HepG2 (cell line): ENCODE data around the gene ZNF500. TPM values are rescaled to one million over a fixed set of nuclear protein-coding genes. Genes with fewer than 3 reads are reported as not detected.

Experiments
- BRF2 ChIP-seq: sonication (generic); formaldehyde crosslinking; IDR thresholded peaks from 2 replicates; pipeline ENCODE4 v1.8.1; 2022; ENCODE audit warnings: mild to moderate bottlenecking, missing genetic modification reagents
- CCDC6 ChIP-seq: sonication (generic); formaldehyde crosslinking; IDR thresholded peaks from 2 replicates; pipeline ENCODE4 v1.8.1; 2022; ENCODE audit warnings: mild to moderate bottlenecking, missing genetic modification reagents, moderate library complexity
- ELK4 ChIP-seq: sonication (generic); formaldehyde crosslinking; IDR thresholded peaks from 2 replicates; pipeline ENCODE4 v1.9.0; 2021; ENCODE audit warnings: missing genetic modification reagents, borderline replicate concordance
- HINFP ChIP-seq: sonication (generic); formaldehyde crosslinking; IDR thresholded peaks from 2 replicates; pipeline ENCODE4 v1.4.0; 2020; ENCODE audit warnings: low read depth, mild to moderate bottlenecking, missing genetic modification reagents
- HIVEP1 ChIP-seq: sonication (generic); formaldehyde crosslinking; IDR thresholded peaks from 2 replicates; pipeline ENCODE4 v1.4.0; 2020; ENCODE audit warnings: mild to moderate bottlenecking, missing genetic modification reagents
- HMG20A ChIP-seq: IDR thresholded peaks from 2 replicates; pipeline ENCODE4 v1.6.1; 2016; ENCODE audit warnings: borderline replicate concordance
- KDM2A ChIP-seq: sonication (generic); formaldehyde crosslinking; IDR thresholded peaks from 2 replicates; pipeline ENCODE4 v1.4.0; 2020; ENCODE audit warnings: low read depth, missing genetic modification reagents, borderline replicate concordance
- KDM4B ChIP-seq: sonication (generic); formaldehyde crosslinking; IDR thresholded peaks from 2 replicates; pipeline ENCODE4 v1.4.0; 2020; ENCODE audit warnings: missing genetic modification reagents
- NFYC ChIP-seq: IDR thresholded peaks from 2 replicates; pipeline ENCODE4 v1.6.1; 2016; ENCODE audit warnings: missing genetic modification reagents, missing compliant biosample characterization
- SAFB2 ChIP-seq: sonication (generic); formaldehyde crosslinking; IDR thresholded peaks from 2 replicates; pipeline ENCODE4 v1.5.1; 2020; ENCODE audit warnings: missing genetic modification reagents, low read depth, mild to moderate bottlenecking, borderline replicate concordance
- TBX2 ChIP-seq: sonication (generic); formaldehyde crosslinking; IDR thresholded peaks from 2 replicates; pipeline ENCODE4 v1.5.0; 2020; ENCODE audit warnings: missing genetic modification reagents, mild to moderate bottlenecking, borderline replicate concordance
- THYN1 ChIP-seq: sonication (generic); formaldehyde crosslinking; IDR thresholded peaks from 2 replicates; pipeline ENCODE4 v1.8.1; 2023; ENCODE audit warnings: low read depth, mild to moderate bottlenecking, moderate library complexity, missing genetic modification reagents, borderline replicate concordance
- TP53 ChIP-seq: sonication (generic); formaldehyde crosslinking; conservative IDR thresholded peaks from 2 replicates; pipeline ENCODE4 v1.4.0; 2020; ENCODE audit warnings: missing genetic modification reagents
- TRIM24 ChIP-seq: sonication (generic); formaldehyde crosslinking; IDR thresholded peaks from 2 replicates; pipeline ENCODE4 v1.8.0; 2022; ENCODE audit warnings: mild to moderate bottlenecking, missing genetic modification reagents
- USF2 ChIP-seq, 2 experiments: sonication (generic) in 1 of 2; formaldehyde crosslinking in 1 of 2; IDR thresholded peaks; 2 replicates each; pipeline versions ENCODE4 v1.5.1 to v1.6.1; 2011 to 2020; ENCODE audit warnings: borderline replicate concordance in 1 of 2, low read depth in 1 of 2, low read length in 1 of 2, mild to moderate bottlenecking in 1 of 2, missing genetic modification reagents in 1 of 2, moderate library complexity in 1 of 2
- ZFX ChIP-seq: sonication (generic); formaldehyde crosslinking; IDR thresholded peaks from 2 replicates; pipeline ENCODE4 v1.4.0; 2020; ENCODE audit warnings: mild to moderate bottlenecking, low read depth, missing genetic modification reagents, moderate library complexity
- ZNF121 ChIP-seq: sonication (generic); formaldehyde crosslinking; IDR thresholded peaks from 2 replicates; pipeline ENCODE4 v1.5.0; 2020; ENCODE audit warnings: mild to moderate bottlenecking, missing genetic modification reagents
- ZNF441 ChIP-seq: sonication (generic); formaldehyde crosslinking; IDR thresholded peaks from 2 replicates; pipeline ENCODE4 v1.7.0; 2021; ENCODE audit warnings: missing genetic modification reagents, borderline replicate concordance
- ZNF550 ChIP-seq: sonication (generic); formaldehyde crosslinking; IDR thresholded peaks from 2 replicates; pipeline ENCODE4 v1.4.0; 2020; ENCODE audit warnings: mild to moderate bottlenecking, missing genetic modification reagents, borderline replicate concordance
- ZNF775 ChIP-seq: sonication (generic); formaldehyde crosslinking; IDR thresholded peaks from 2 replicates; pipeline ENCODE4 v1.4.0; 2020; ENCODE audit warnings: missing genetic modification reagents, mild to moderate bottlenecking, moderate library complexity, borderline replicate concordance
- polyA plus RNA-seq, 8 experiments: library from polyadenylated mRNA; depleted of rRNA in 3 of 8; stranded (reverse) in 7 of 8; unstranded in 1 of 8; fragments of >200 nt; fragmentation: Illumina TruSeq in 4 of 8; extraction: Trizol in 4 of 8; gene quantifications; 2 replicates each; pipeline versions ENCODE4 v1.2.1 to v1.2.3, GENCODE V29; 2011 to 2016; ENCODE audit warnings: low read depth in 4 of 8, missing spikeins in 1 of 8, mixed read lengths in 1 of 8; ENCODE audit not compliant: insufficient read depth in 1 of 8
- total RNA-seq, 5 experiments: library from RNA; depleted of rRNA; stranded (reverse); fragments of >200 nt; fragmentation: Illumina TruSeq; extraction: Trizol; gene quantifications; 2 replicates each; pipeline ENCODE4 v1.2.3, GENCODE V29; 2016; ENCODE audit warnings: low read depth in 1 of 5
- TF ChIP-seq, protein P1 (sequence below): sonication (generic); formaldehyde crosslinking; IDR thresholded peaks from 2 replicates; pipeline ENCODE4 v1.5.0; 2020; ENCODE audit warnings: missing genetic modification reagents, mild to moderate bottlenecking, borderline replicate concordance

Gene ZNF500
- total and polyA plus RNA-seq, 2 of the 13 experiments (the other 11 are each of a cell fraction or from before 2014, with no cell fraction given) = 6.1 to 12.2 TPM

DNA sequence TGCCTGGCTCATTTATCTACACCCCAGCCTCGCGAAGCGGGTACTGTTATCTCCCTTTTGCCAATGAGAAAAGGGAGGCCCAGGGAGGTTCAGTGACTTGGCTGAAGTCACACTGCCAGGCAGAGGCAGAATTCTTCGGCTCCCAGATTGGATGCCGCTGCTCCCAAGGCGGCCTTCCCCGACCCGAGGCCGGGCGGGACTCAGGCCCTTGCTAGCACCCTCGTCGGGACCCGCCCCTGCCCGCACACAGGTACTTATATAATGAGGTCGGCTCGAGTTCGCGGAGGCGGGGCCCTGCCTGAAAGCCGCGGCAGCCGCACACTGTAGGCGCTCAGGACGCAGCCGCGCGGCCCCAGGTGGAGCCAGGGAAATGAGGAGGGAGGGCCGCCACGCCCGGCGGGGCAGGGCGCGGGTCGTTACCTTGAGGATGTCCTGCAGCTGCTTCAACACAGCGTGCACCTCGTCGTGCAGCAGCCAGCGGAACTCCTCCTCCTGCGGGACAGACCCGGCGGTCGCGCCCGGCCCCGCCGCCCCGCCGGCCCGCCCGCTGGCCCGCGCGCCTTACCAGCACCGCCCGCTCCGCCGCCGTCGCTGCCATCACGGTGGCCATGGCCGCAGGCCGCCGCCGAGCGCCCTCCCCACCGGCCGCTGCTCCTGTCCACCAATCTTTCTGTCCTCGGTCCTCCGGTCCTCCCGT, 35.1 kb upstream of the ZNF500 start, which contains the start of gene ROGDI (continued):
- TF ChIP-seq HINFP (CRISPR knock-in tag) (no peak), ZNF441 (CRISPR knock-in tag) (no peak), ZFX (CRISPR knock-in tag) (peak; percentile 83), USF2 (IDR thresholded peaks at IDR 0.05; ENCODE audit: low read depth, low read length) (no peak), USF2 (CRISPR knock-in tag; IDR thresholded peaks at IDR 0.05; ENCODE audit: borderline replicate concordance) (no peak), ELK4 (CRISPR knock-in tag) (no peak), ZNF550 (CRISPR knock-in tag) (no peak), NFYC (CRISPR knock-in tag) (no peak), SAFB2 (CRISPR knock-in tag) (no peak), TRIM24 (CRISPR knock-in tag) (no peak), TP53 (CRISPR knock-in tag) (no peak), KDM2A (no peak; the same call in 1 of the 2 replicates), CCDC6 (CRISPR knock-in tag) (no peak), KDM4B (CRISPR knock-in tag) (no peak), HMG20A (CRISPR knock-in tag) (no peak), ZNF121 (CRISPR knock-in tag) (peak; percentile 22; the same call in 1 of the 2 replicates), BRF2 (CRISPR knock-in tag) (no peak), THYN1 (CRISPR knock-in tag) (no peak), HIVEP1 (CRISPR knock-in tag) (no peak), TBX2 (no peak; the same call in 1 of the 2 replicates), ZNF775 (no peak)
- TF ChIP-seq, protein P1, sequence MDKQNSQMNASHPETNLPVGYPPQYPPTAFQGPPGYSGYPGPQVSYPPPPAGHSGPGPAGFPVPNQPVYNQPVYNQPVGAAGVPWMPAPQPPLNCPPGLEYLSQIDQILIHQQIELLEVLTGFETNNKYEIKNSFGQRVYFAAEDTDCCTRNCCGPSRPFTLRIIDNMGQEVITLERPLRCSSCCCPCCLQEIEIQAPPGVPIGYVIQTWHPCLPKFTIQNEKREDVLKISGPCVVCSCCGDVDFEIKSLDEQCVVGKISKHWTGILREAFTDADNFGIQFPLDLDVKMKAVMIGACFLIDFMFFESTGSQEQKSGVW = no peak
